ENCODE measurements around the gene PIGR. TPM values are rescaled to one million over a fixed set of nuclear protein-coding genes. Genes with fewer than 3 reads are reported as not detected.
A peak's percentile ranks its signal among the peaks of the same experiment; 100 is the strongest.

Gene PIGR
- total RNA-seq, 1 experiment from 2014 or later: 2.6 TPM

GRCh38 chr1:206979379-206980043, 33.2 kb upstream of the PIGR start:
- CTCF ChIA-PET: interaction anchor here (0.6 to 5.3 kb wide), 12 partner anchors 9 to 586 kb away, joined by 3 to 48 read pairs (median 4); no protein-coding TSS in a partner anchor
- no peaks in the 10 kb centered on the region for H3K36me3 ChIP-seq (ENCODE audit: control insufficient read depth in 1 of 2, insufficient read depth in 2 of 2, low read length in 2 of 2)
- no peaks in the 10 kb centered on the region for H3K27me3 ChIP-seq (ENCODE audit: insufficient read depth, low read length)
- no TSS peak for BruUV-seq (replicated peaks)
- no peak overlapping the region for H3K27ac ChIP-seq (ENCODE audit: low read depth, low read length)
- RAD21 ChIA-PET (ENCODE audit: low non-redundant PET in 1 of 2, low total read pairs in 2 of 2, uncharacterized antibody in 2 of 2, unreplicated experiment in 2 of 2): interaction anchor here in 1 of 2 experiments (0.6 kb wide), 1 partner anchor 498 kb away, joined by 7 read pairs; no protein-coding TSS in a partner anchor
- no peaks in the 10 kb centered on the region for H3K79me2 ChIP-seq (ENCODE audit: insufficient read depth, low read length)
- no peak overlapping the region for H3K4me3 ChIP-seq (replicated peaks in 1 of 2; ENCODE audit: low read depth in 1 of 2, low read length in 2 of 2)
- ATAC-seq (peak; percentile 74), DNase-seq (ENCODE audit: low read depth, low spot score) (peak; percentile 7)
- POLR2A ChIA-PET: no interaction called here
- H2AFZ ChIP-seq (ENCODE audit: low read depth, low read length, poor library complexity, severe bottlenecking): peak overlapping the region; percentile 66
- intact Hi-C loops (cut with micrococcal nuclease): loop anchor here (5.0 to 10.0 kb wide), 5 partner anchors 98 to 502 kb away; partner anchors contain the start of gene DYRK3
- no peaks in the 10 kb centered on the region for H3K4me1 ChIP-seq (ENCODE audit: control insufficient read depth in 1 of 2, insufficient read depth in 2 of 2, low read length in 2 of 2)
- H3K9ac ChIP-seq (ENCODE audit: low read length): no peak overlapping the region
- no peaks in the 10 kb centered on the region for H4K20me1 ChIP-seq (ENCODE audit: insufficient read depth)
- H3K4me2 ChIP-seq (ENCODE audit: low read length): no peak overlapping the region
- no peaks in the 10 kb centered on the region for H3K9me2 ChIP-seq (ENCODE audit: insufficient read depth)
- no peaks in the 10 kb centered on the region for H3K9me3 ChIP-seq (ENCODE audit: control insufficient read depth in 1 of 2, insufficient read depth in 1 of 2, low read depth in 1 of 2, low read length in 2 of 2)
- TF ChIP-seq ELF1 (IDR thresholded peaks at IDR 0.05; ENCODE audit: borderline replicate concordance, low read depth): no peak
- TF ChIP-seq YY1 (IDR thresholded peaks at IDR 0.05; ENCODE audit: extremely low read depth, insufficient replicate concordance, low read depth, low read length): peak; percentile 54
- peak; percentile 65 to 74 (median 65) for TF ChIP-seq CTCF (IDR thresholded peaks at IDR 0.05 in 2 of 3, conservative IDR thresholded peaks at IDR 0.05 in 1 of 3; ENCODE audit: borderline replicate concordance in 1 of 3, insufficient read depth in 1 of 3, low read depth in 2 of 3, low read length in 2 of 3)
- TF ChIP-seq EZH2 (IDR thresholded peaks at IDR 0.05): no peak
- TF ChIP-seq SIN3A (IDR thresholded peaks at IDR 0.05; ENCODE audit: low read depth): no peak
- peak; percentile 63 for TF ChIP-seq RAD21 (IDR thresholded peaks at IDR 0.05; ENCODE audit: low read depth)
- TF ChIP-seq POLR2AphosphoS5 (IDR thresholded peaks at IDR 0.05; ENCODE audit: low read depth, low read length): no peak
- no peak for TF ChIP-seq CEBPB (IDR thresholded peaks at IDR 0.05; ENCODE audit: low read depth)
- TF ChIP-seq TCF7L2 (IDR thresholded peaks at IDR 0.05; ENCODE audit: borderline replicate concordance, extremely low read depth, insufficient read depth, insufficient read length): no peak
- TF ChIP-seq REST (IDR thresholded peaks at IDR 0.05; ENCODE audit: low read depth): no peak
- TF ChIP-seq EGR1 (IDR thresholded peaks at IDR 0.05; ENCODE audit: low read depth): no peak
- no peak for TF ChIP-seq POLR2A (IDR thresholded peaks at IDR 0.05; ENCODE audit: borderline replicate concordance, extremely low read depth, insufficient read depth, insufficient read length)
- no peak for TF ChIP-seq SP1 (IDR thresholded peaks at IDR 0.05; ENCODE audit: low read depth)
- no peak for TF ChIP-seq ATF3 (IDR thresholded peaks at IDR 0.05)
- TF ChIP-seq SRF (IDR thresholded peaks at IDR 0.05; ENCODE audit: low read depth): 0 out of 2 replicates have a peak, but pooled peaks have one; percentile 0
- TF ChIP-seq CBX3 (IDR thresholded peaks at IDR 0.05; ENCODE audit: low read depth): 0 out of 2 replicates have a peak, but pooled peaks have one; percentile 10
- TF ChIP-seq FOSL1 (IDR thresholded peaks at IDR 0.05; ENCODE audit: low read depth): no peak
- no peak for TF ChIP-seq ZFX (IDR thresholded peaks at IDR 0.05)
- no peak for TF ChIP-seq ZNF274 (IDR thresholded peaks at IDR 0.05; ENCODE audit: low read depth, low read length)
- TF ChIP-seq JUND (IDR thresholded peaks at IDR 0.05): no peak
- no peak for TF ChIP-seq MAX (IDR thresholded peaks at IDR 0.05)
- TF ChIP-seq EZH2phosphoT487 (IDR thresholded peaks at IDR 0.05; ENCODE audit: borderline replicate concordance): no peak

Data from HCT116 (cell line).